Heart left ventricle (tissue), 13 donors: ENCODE data around the gene CYP2E1.

Experiments used
- POLR2A ChIP-seq, 2 donors: fragments of 450-650 bp; IDR thresholded peaks; one replicate each; pipeline ENCODE4 v1.6.1; 2017; ENCODE audit warnings: antibody characterized with exemption in 2 of 2, mild to moderate bottlenecking in 2 of 2, moderate library complexity in 2 of 2
- TF ChIP-seq, protein P1 (sequence below), 12 donors: fragments of 200-600 bp; sonication (generic) in 4 of 12; IDR thresholded peaks; one replicate each; pipeline versions ENCODE4 v1.5.0 to v1.8.0; 2018 to 2022; ENCODE audit warnings: antibody characterized with exemption in 12 of 12, mild to moderate bottlenecking in 5 of 12
- donor health status: ischemic (EF 13 %, LVEDD 7.1; RV severe dilation, severe dysfunction).
- donor health status: DM: no; HTN: yes; CAD: no.
- donor health status: DM: no; HTN: no; CAD: no.
- donor health status: ischemic (EF 25% LVEDD 6.9; RV normal size, moderate dysfunction).
- donor health status: ischemic (EF 25% LVEDD 5.7; RV mildly dilated, moderate dysfunction).
- donor health status: ischemic (EF 35%, LVEDD 5.7; RV mildly dilated, moderate dysfunction).
- donor health status: nonischemic (EF 11% LVEDD 7.7; RV severe dilation, severe dysfunction).
- donor health status: DM: yes; HTN: yes; CAD: no.
- donor health status: PGD.
- donor health status: ischemic (EF 29% LVEDD 5.4; RV normal size, mild dysfunction).
- donor health status: nonischemic (EF 23%, LVEDD 6.1; RV moderate dilation, normal function).

DNA sequence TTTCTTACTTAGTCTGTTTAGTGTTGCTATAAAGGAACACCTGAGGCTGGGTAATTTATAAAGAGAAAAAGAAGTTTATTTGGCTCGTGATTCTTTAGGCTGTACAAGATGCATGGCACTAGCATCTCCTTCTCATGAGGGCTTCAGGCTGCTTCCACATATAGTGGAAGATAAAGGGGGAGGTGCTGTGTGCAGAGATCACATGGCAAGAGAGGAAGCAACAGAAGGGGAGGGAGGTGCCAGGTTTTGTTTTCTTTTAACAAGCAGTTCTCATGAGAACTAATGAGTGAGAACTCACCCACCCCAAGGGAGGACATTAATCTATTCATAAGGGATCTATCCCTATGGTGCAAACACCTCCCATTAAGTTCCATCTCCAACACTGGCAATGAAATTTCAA is 17.3 kb downstream of the CYP2E1 start:
- TF ChIP-seq, protein P1, sequence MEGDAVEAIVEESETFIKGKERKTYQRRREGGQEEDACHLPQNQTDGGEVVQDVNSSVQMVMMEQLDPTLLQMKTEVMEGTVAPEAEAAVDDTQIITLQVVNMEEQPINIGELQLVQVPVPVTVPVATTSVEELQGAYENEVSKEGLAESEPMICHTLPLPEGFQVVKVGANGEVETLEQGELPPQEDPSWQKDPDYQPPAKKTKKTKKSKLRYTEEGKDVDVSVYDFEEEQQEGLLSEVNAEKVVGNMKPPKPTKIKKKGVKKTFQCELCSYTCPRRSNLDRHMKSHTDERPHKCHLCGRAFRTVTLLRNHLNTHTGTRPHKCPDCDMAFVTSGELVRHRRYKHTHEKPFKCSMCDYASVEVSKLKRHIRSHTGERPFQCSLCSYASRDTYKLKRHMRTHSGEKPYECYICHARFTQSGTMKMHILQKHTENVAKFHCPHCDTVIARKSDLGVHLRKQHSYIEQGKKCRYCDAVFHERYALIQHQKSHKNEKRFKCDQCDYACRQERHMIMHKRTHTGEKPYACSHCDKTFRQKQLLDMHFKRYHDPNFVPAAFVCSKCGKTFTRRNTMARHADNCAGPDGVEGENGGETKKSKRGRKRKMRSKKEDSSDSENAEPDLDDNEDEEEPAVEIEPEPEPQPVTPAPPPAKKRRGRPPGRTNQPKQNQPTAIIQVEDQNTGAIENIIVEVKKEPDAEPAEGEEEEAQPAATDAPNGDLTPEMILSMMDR (IDR thresholded peaks at IDR 0.05), result no peak
- no peak for TF ChIP-seq POLR2A (IDR thresholded peaks at IDR 0.05)
